Neural progenitor cell (in vitro differentiated cells): ENCODE data around the gene SLC39A7.

Source experiments
- EZH2phosphoT487 ChIP-seq: fragments of 200-600 bp; sonication (generic); IDR thresholded peaks from 2 replicates; pipeline ENCODE4 v1.6.1; 2017; ENCODE audit warnings: antibody characterized with exemption
- TF ChIP-seq, protein P1 (sequence below): fragments of 200-600 bp; sonication (generic); IDR thresholded peaks from 2 replicates; pipeline ENCODE4 v1.5.1; 2017; ENCODE audit warnings: antibody characterized with exemption, mild to moderate bottlenecking

DNA sequence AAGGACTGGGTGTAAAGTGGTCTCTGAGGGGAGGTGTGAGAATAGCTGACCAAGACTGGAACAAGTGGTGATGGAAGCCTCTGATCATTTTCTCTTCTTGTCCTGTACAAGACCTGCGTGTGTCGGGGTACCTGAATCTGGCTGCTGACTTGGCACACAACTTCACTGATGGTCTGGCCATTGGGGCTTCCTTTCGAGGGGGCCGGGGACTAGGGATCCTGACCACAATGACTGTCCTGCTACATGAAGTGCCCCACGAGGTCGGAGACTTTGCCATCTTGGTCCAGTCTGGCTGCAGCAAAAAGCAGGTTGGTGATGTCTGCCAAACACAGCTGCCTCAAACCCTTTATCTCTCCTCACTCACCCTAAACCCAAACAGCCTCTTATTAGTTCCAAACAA lies 2.1 kb downstream of the SLC39A7 start:
- TF ChIP-seq, protein P1, sequence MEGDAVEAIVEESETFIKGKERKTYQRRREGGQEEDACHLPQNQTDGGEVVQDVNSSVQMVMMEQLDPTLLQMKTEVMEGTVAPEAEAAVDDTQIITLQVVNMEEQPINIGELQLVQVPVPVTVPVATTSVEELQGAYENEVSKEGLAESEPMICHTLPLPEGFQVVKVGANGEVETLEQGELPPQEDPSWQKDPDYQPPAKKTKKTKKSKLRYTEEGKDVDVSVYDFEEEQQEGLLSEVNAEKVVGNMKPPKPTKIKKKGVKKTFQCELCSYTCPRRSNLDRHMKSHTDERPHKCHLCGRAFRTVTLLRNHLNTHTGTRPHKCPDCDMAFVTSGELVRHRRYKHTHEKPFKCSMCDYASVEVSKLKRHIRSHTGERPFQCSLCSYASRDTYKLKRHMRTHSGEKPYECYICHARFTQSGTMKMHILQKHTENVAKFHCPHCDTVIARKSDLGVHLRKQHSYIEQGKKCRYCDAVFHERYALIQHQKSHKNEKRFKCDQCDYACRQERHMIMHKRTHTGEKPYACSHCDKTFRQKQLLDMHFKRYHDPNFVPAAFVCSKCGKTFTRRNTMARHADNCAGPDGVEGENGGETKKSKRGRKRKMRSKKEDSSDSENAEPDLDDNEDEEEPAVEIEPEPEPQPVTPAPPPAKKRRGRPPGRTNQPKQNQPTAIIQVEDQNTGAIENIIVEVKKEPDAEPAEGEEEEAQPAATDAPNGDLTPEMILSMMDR, result no peak
- TF ChIP-seq EZH2phosphoT487, result no peak
